Measurements from ENCODE around the gene USP17L25. TPM values are rescaled to one million over a fixed set of nuclear protein-coding genes. Genes with fewer than 3 reads are reported as not detected.
"Not testable (repeated sequence)": the region's sequence is repeated elsewhere in the genome, so short reads cannot be mapped to it uniquely, and the experiment has no call there.

The USP17L25 gene
- not detected in 2 replicates for total RNA-seq (2014; rRNA removed; shearing (Covaris generic))
- not detected in 2 replicates for polyA plus RNA-seq (2015; cell fraction: cytosol; rRNA removed)
- not detected in 2 replicates for polyA plus RNA-seq (2015; cell fraction: nucleus; rRNA removed)

GRCh38 chr4:9329611-9330010 is at the start of gene USP17L25:
Gene USP17L25, plus strand, starts transcription at chr4:9329911. Its CDS starts 0 bp downstream, at chr4:9329911.
- DNase-seq (ENCODE audit: low read depth, low spot score); in situ Hi-C loops (cut with HindIII; ENCODE audit: low pct_unique_long_range_greater_than_20kb, low sequenced_read_pairs): not testable (repeated sequence)

- DNase-seq (ENCODE audit: low read depth, low spot score); in situ Hi-C loops (cut with HindIII; ENCODE audit: low pct_unique_long_range_greater_than_20kb, low sequenced_read_pairs): not testable (repeated sequence)
These were observed 5.5 kb upstream of the USP17L25 start for GRCh38 chr4:9324191-9324590.

- DNase-seq (ENCODE audit: low read depth, low spot score); in situ Hi-C loops (cut with HindIII; ENCODE audit: low pct_unique_long_range_greater_than_20kb, low sequenced_read_pairs): not testable (repeated sequence)
These were observed 4.8 kb upstream of the USP17L25 start, which contains the start of gene USP17L24 for GRCh38 chr4:9324865-9325264. Gene USP17L24, plus strand, starts transcription at chr4:9325165. Its CDS starts 0 bp downstream, at chr4:9325165.

GRCh38 chr4:9334358-9334757 is 4.6 kb downstream of the USP17L25 start, which contains the start of gene USP17L26:
Gene USP17L26, plus strand, starts transcription at chr4:9334658. Its CDS starts 0 bp downstream, at chr4:9334658.
- in situ Hi-C loops (cut with HindIII; ENCODE audit: low pct_unique_long_range_greater_than_20kb, low sequenced_read_pairs); DNase-seq (ENCODE audit: low read depth, low spot score): not testable (repeated sequence)

- in situ Hi-C loops (cut with HindIII; ENCODE audit: low pct_unique_long_range_greater_than_20kb, low sequenced_read_pairs): not testable (repeated sequence)
These were observed 9.4 kb downstream of the USP17L25 start, which contains the start of gene USP17L5 for GRCh38 chr4:9339103-9339502. Gene USP17L5, plus strand, starts transcription at chr4:9339403. Its CDS starts 0 bp downstream, at chr4:9339403.

GRCh38 chr4:9343848-9344247 is 14.1 kb downstream of the USP17L25 start, which contains the start of gene USP17L27:
Gene USP17L27, plus strand, starts transcription at chr4:9344148. Its CDS starts 0 bp downstream, at chr4:9344148.
- DNase-seq (ENCODE audit: low read depth, low spot score); in situ Hi-C loops (cut with HindIII; ENCODE audit: low pct_unique_long_range_greater_than_20kb, low sequenced_read_pairs): not testable (repeated sequence)

More at GRCh38 chr4:9339103-9339502, 9.4 kb downstream of the USP17L25 start, which contains the start of gene USP17L5:
- not testable (repeated sequence) for DNase-seq (ENCODE audit: low read depth, low spot score)

GRCh38 chr4:9348593-9348992 is 18.9 kb downstream of the USP17L25 start, which contains the start of gene USP17L28:
Gene USP17L28, plus strand, starts transcription at chr4:9348893. Its CDS starts 0 bp downstream, at chr4:9348893.
- in situ Hi-C loops (cut with HindIII; ENCODE audit: low pct_unique_long_range_greater_than_20kb, low sequenced_read_pairs); DNase-seq (ENCODE audit: low read depth, low spot score): not testable (repeated sequence)

GRCh38 chr4:9350866-9351265 is 21.2 kb downstream of the USP17L25 start:
- in situ Hi-C loops (cut with HindIII; ENCODE audit: low pct_unique_long_range_greater_than_20kb, low sequenced_read_pairs); DNase-seq (ENCODE audit: low read depth, low spot score): not testable (repeated sequence)

- DNase-seq (ENCODE audit: low read depth, low spot score); in situ Hi-C loops (cut with HindIII; ENCODE audit: low pct_unique_long_range_greater_than_20kb, low sequenced_read_pairs): not testable (repeated sequence)
These were observed 23.6 kb downstream of the USP17L25 start, which contains the start of gene USP17L29 for GRCh38 chr4:9353338-9353737. Gene USP17L29, plus strand, starts transcription at chr4:9353638. Its CDS starts 0 bp downstream, at chr4:9353638.

- DNase-seq (ENCODE audit: low read depth, low spot score); in situ Hi-C loops (cut with HindIII; ENCODE audit: low pct_unique_long_range_greater_than_20kb, low sequenced_read_pairs): not testable (repeated sequence)
These were observed 33.1 kb downstream of the USP17L25 start, which contains the start of gene USP17L30 for GRCh38 chr4:9362829-9363228. Gene USP17L30, plus strand, starts transcription at chr4:9363129. Its CDS starts 0 bp downstream, at chr4:9363129.

- in situ Hi-C loops (cut with HindIII; ENCODE audit: low pct_unique_long_range_greater_than_20kb, low sequenced_read_pairs); DNase-seq (ENCODE audit: low read depth, low spot score): not testable (repeated sequence)
These were observed 50.2 kb downstream of the USP17L25 start for GRCh38 chr4:9379881-9380280.

Other genes with a start within 250 kb of the USP17L25 start
- not detected in 2 replicates for gene FAM90A26, start 159.5 kb upstream of the USP17L25 start, total RNA-seq (2014; rRNA removed; shearing (Covaris generic))
- gene USP17L10, start 119.3 kb upstream of the USP17L25 start, total RNA-seq (2014; rRNA removed; shearing (Covaris generic)): not detected in 2 replicates
- gene USP17L11, start 114.5 kb upstream of the USP17L25 start, total RNA-seq (2014; rRNA removed; shearing (Covaris generic)): not detected in 2 replicates
- not detected in 2 replicates for gene USP17L12, start 109.8 kb upstream of the USP17L25 start, total RNA-seq (2014; rRNA removed; shearing (Covaris generic))
- gene USP17L13, start 105.0 kb upstream of the USP17L25 start, total RNA-seq (2014; rRNA removed; shearing (Covaris generic)): not detected in 2 replicates
- gene USP17L15, start 95.5 kb upstream of the USP17L25 start, total RNA-seq (2014; rRNA removed; shearing (Covaris generic)): not detected in 2 replicates
- not detected in 2 replicates for gene USP17L17, start 86.0 kb upstream of the USP17L25 start, total RNA-seq (2014; rRNA removed; shearing (Covaris generic))
- not detected in 2 replicates for gene USP17L18, start 81.3 kb upstream of the USP17L25 start, total RNA-seq (2014; rRNA removed; shearing (Covaris generic))
- not detected in 2 replicates for gene USP17L19, start 76.5 kb upstream of the USP17L25 start, total RNA-seq (2014; rRNA removed; shearing (Covaris generic))
- gene USP17L20, start 71.8 kb upstream of the USP17L25 start, total RNA-seq (2014; rRNA removed; shearing (Covaris generic)): not detected in 2 replicates
- gene USP17L21, start 67.0 kb upstream of the USP17L25 start, total RNA-seq (2014; rRNA removed; shearing (Covaris generic)): not detected in 2 replicates
- gene USP17L22, start 62.3 kb upstream of the USP17L25 start, total RNA-seq (2014; rRNA removed; shearing (Covaris generic)): not detected in 2 replicates
- gene USP17L24, start 4.7 kb upstream of the USP17L25 start, total RNA-seq (2014; rRNA removed; shearing (Covaris generic)): not detected in 2 replicates
- gene USP17L26, start 4.7 kb downstream of the USP17L25 start, total RNA-seq (2014; rRNA removed; shearing (Covaris generic)): not detected in 2 replicates
- not detected in 2 replicates for gene USP17L5, start 9.5 kb downstream of the USP17L25 start, total RNA-seq (2014; rRNA removed; shearing (Covaris generic))
- not detected in 2 replicates for gene USP17L27, start 14.2 kb downstream of the USP17L25 start, total RNA-seq (2014; rRNA removed; shearing (Covaris generic))
- gene USP17L28, start 19.0 kb downstream of the USP17L25 start, total RNA-seq (2014; rRNA removed; shearing (Covaris generic)): not detected in 2 replicates
- gene USP17L29, start 23.7 kb downstream of the USP17L25 start, total RNA-seq (2014; rRNA removed; shearing (Covaris generic)): not detected in 2 replicates
- not detected in 2 replicates for gene USP17L30, start 33.2 kb downstream of the USP17L25 start, total RNA-seq (2014; rRNA removed; shearing (Covaris generic))
- not detected in 2 replicates for gene DEFB131A, start 114.5 kb downstream of the USP17L25 start, total RNA-seq (2014; rRNA removed; shearing (Covaris generic))